Cardiac muscle cell (in vitro differentiated cells and primary cell): ENCODE data around the gene CD74. TPM values are rescaled to one million over a fixed set of nuclear protein-coding genes. Genes with fewer than 3 reads are reported as not detected.

Experiments used
- DNase-seq, 2 donors: peaks; one replicate each; pipeline versions ENCODE4 v3.0.0 to v3.0.0-alpha.2; 2010 to 2017; ENCODE audit warnings: low read depth in 1 of 2, low spot score in 1 of 2
- H3K27ac ChIP-seq: fragments of 200-600 bp; sonication (generic); 2 replicates; pipeline ENCODE4 v1.5.1; 2016
- H3K27me3 ChIP-seq: fragments of 200-600 bp; sonication (generic); 2 replicates; pipeline ENCODE4 v1.6.0; 2016; ENCODE audit warnings: control low read depth
- H3K36me3 ChIP-seq: fragments of 200-600 bp; sonication (generic); 2 replicates; pipeline ENCODE4 v1.5.1; 2016; ENCODE audit warnings: control low read depth
- H3K4me1 ChIP-seq: fragments of 200-600 bp; sonication (generic); 2 replicates; pipeline ENCODE4 v1.8.1; 2017; ENCODE audit warnings: low read depth, mild to moderate bottlenecking, mixed run types
- H3K4me3 ChIP-seq: fragments of 200-600 bp; sonication (generic); 2 replicates; pipeline ENCODE4 v1.5.1; 2016; ENCODE audit warnings: mild to moderate bottlenecking
- H3K9me3 ChIP-seq: fragments of 200-600 bp; sonication (generic); 2 replicates; pipeline ENCODE4 v1.5.1; 2017; ENCODE audit warnings: low read depth, mild to moderate bottlenecking, control low read depth
- CTCF ChIP-seq: IDR thresholded peaks from 2 replicates; pipeline ENCODE4 v1.5.1; 2012; ENCODE audit warnings: low read depth, mild to moderate bottlenecking, low read length
- polyA plus RNA-seq: library from polyadenylated mRNA; unstranded; fragments of >200 nt; fragmentation: Nextera tagmentation; extraction: Ambion mirVana; gene quantifications from 2 replicates; pipeline ENCODE4 v1.2.1, GENCODE V29; 2016
- total RNA-seq: library from RNA; depleted of rRNA; stranded (reverse); fragments of >200 nt; gene quantifications from 2 replicates; pipeline ENCODE4 v1.2.3, GENCODE V29; 2016

Gene CD74
- total and polyA plus RNA-seq, 2 experiments from 2014 or later: 11.7 to 16.3 TPM

- peaks cover 33% of the 10 kb centered on the region for H3K36me3 ChIP-seq
- TF ChIP-seq CTCF: no peak
These were observed 23.0 kb downstream of the CD74 start for GRCh38 chr5:150389531-150390266.

GRCh38 chr5:150386024-150386855 is 26.5 kb downstream of the CD74 start:
- Histone ChIP-seq H3K36me3 (peaks cover 35% of the 10 kb centered on the region), H3K9me3 (no peaks in the 10 kb centered on the region), H3K4me3 (no peak overlapping the region), H3K27me3 (no peaks in the 10 kb centered on the region), H3K27ac (no peak overlapping the region), H3K4me1 (peaks cover 12% of the 10 kb centered on the region)
- TF ChIP-seq CTCF: no peak
- no peak for DNase-seq

More at GRCh38 chr5:150389531-150390266, 23.0 kb downstream of the CD74 start:
- Histone ChIP-seq H3K4me1 (peaks cover 10% of the 10 kb centered on the region), H3K4me3 (no peak overlapping the region), H3K27ac (peak overlapping the region; percentile 28), H3K27me3 (no peaks in the 10 kb centered on the region), H3K9me3 (no peaks in the 10 kb centered on the region)
- DNase-seq: peak in 1 of 2 donors; percentile 39

GRCh38 chr5:150384701-150385100 is 28.0 kb downstream of the CD74 start:
- TF ChIP-seq CTCF: no peak
- Histone ChIP-seq H3K4me1 (peaks cover 12% of the 10 kb centered on the region), H3K9me3 (no peaks in the 10 kb centered on the region), H3K27me3 (no peaks in the 10 kb centered on the region), H3K4me3 (no peak overlapping the region), H3K27ac (no peak overlapping the region), H3K36me3 (peaks cover 43% of the 10 kb centered on the region)
- no peak for DNase-seq

GRCh38 chr5:150377964-150378694 is 34.6 kb downstream of the CD74 start:
- Histone ChIP-seq H3K9me3 (no peaks in the 10 kb centered on the region), H3K4me3 (no peak overlapping the region), H3K27ac (peak overlapping the region; percentile 98), H3K4me1 (peaks cover 20% of the 10 kb centered on the region), H3K36me3 (peaks cover 38% of the 10 kb centered on the region), H3K27me3 (no peaks in the 10 kb centered on the region)
- DNase-seq: peak; percentile 64 to 95
- no peak for TF ChIP-seq CTCF
